NCI-H748 treated with DMSO at 0.1 percent for 48 hours (cell line): ENCODE measurements around the gene PCGF1.
"Not testable (repeated sequence)": the region's sequence is repeated elsewhere in the genome, so short reads cannot be mapped to it uniquely, and the experiment has no call there.

Experiments
- DNase-seq: peaks from one replicate; lab custom pipeline; 2025; lab: John Stamatoyannopoulos, UW

PCGF1 gene

GRCh38 chr2:74499267-74499939 is 8.1 kb downstream of the PCGF1 start, which contains the start of gene LBX2:
Gene LBX2 (minus strand): TSS chr2:74499603. CDS start chr2:74499537, 66 bp downstream.
- DNase-seq = no peak

GRCh38 chr2:74498500-74499266 is 8.8 kb downstream of the PCGF1 start:
- DNase-seq = no peak

GRCh38 chr2:74497777-74498499 is 9.6 kb downstream of the PCGF1 start:
- DNase-seq = no peak

GRCh38 chr2:74496997-74497776 is 10.3 kb downstream of the PCGF1 start:
- no peak for DNase-seq

GRCh38 chr2:74495440-74495839 is 12.1 kb downstream of the PCGF1 start:
- DNase-seq = no peak

GRCh38 chr2:74493546-74493945 is 13.9 kb downstream of the PCGF1 start:
- no peak for DNase-seq

- no peak for DNase-seq
Observed at GRCh38 chr2:74491648-74492544, 15.6 kb downstream of the PCGF1 start.

GRCh38 chr2:74489906-74490305 is 17.6 kb downstream of the PCGF1 start:
- DNase-seq = no peak

- DNase-seq = no peak
Observed at GRCh38 chr2:74488643-74489481, 18.6 kb downstream of the PCGF1 start.

- DNase-seq = no peak
Observed at GRCh38 chr2:74486141-74486540, 21.4 kb downstream of the PCGF1 start.

- not testable (repeated sequence) for DNase-seq
Observed at GRCh38 chr2:74483675-74484164, 23.8 kb downstream of the PCGF1 start.

- DNase-seq = peak; percentile 87
Observed at GRCh38 chr2:74482801-74483674, 24.5 kb downstream of the PCGF1 start, which contains the start of the genes CCDC142 and TTC31. Gene CCDC142 (minus strand): TSS chr2:74482998. CDS start chr2:74482837, 161 bp downstream. Gene TTC31 (plus strand): TSS chr2:74483081. CDS start chr2:74483096, 15 bp downstream.

- no peak for DNase-seq
Observed at GRCh38 chr2:74481961-74482800, 25.3 kb downstream of the PCGF1 start.

GRCh38 chr2:74481431-74481830 is 26.1 kb downstream of the PCGF1 start:
- no peak for DNase-seq

- DNase-seq = no peak
Observed at GRCh38 chr2:74474899-74475298, 32.6 kb downstream of the PCGF1 start.

GRCh38 chr2:74474481-74474880 is 33.0 kb downstream of the PCGF1 start:
- no peak for DNase-seq

GRCh38 chr2:74472945-74473258 is 34.6 kb downstream of the PCGF1 start:
- DNase-seq = no peak
